DND-41 (cell line): ENCODE measurements around the gene PRKAG2.

Source experiments
- ATAC-seq: fragments of 200-7000 bp; cut with Tn5 transposase; 3 replicates; pipeline ENCODE4 v1.9.1; 2021; ENCODE audit warnings: low read depth; ENCODE audit not compliant: insufficient read depth
- DNase-seq: peaks from one replicate; pipeline ENCODE4 v3.0.0-alpha.2; 2020
- H2AFZ ChIP-seq: 2 replicates; pipeline ENCODE4 v1.6.0; 2012; ENCODE audit warnings: low read depth, low read length
- H3K27ac ChIP-seq: 2 replicates; pipeline ENCODE4 v1.5.1; 2012; ENCODE audit warnings: low read length, inconsistent platforms
- H3K27me3 ChIP-seq: fragments of 200-600 bp; sonication (generic); 2 replicates; pipeline ENCODE4 v1.6.0; 2012; ENCODE audit warnings: low read length, mild to moderate bottlenecking, inconsistent platforms; ENCODE audit not compliant: insufficient read depth, poor library complexity
- H3K36me3 ChIP-seq: 2 replicates; pipeline ENCODE4 v1.5.1; 2012; ENCODE audit warnings: low read length, inconsistent platforms; ENCODE audit not compliant: insufficient read depth
- H3K4me1 ChIP-seq: 2 replicates; pipeline ENCODE4 v1.5.1; 2012; ENCODE audit warnings: mild to moderate bottlenecking, low read length; ENCODE audit not compliant: insufficient read depth
- H3K4me2 ChIP-seq: 2 replicates; pipeline ENCODE4 v1.6.0; 2012; ENCODE audit warnings: mild to moderate bottlenecking, moderate library complexity, low read length, inconsistent platforms; ENCODE audit not compliant: insufficient read depth
- H3K4me3 ChIP-seq, 2 experiments: fragments of 200-600 bp in 1 of 2; shearing (Covaris generic) in 1 of 2; 2 replicates each; pipeline ENCODE4 v1.5.1; 2012 to 2016; ENCODE audit warnings: inconsistent platforms in 2 of 2, low read length in 2 of 2, mild to moderate bottlenecking in 2 of 2, low read depth in 1 of 2, moderate library complexity in 1 of 2
- H3K79me2 ChIP-seq: 2 replicates; pipeline ENCODE4 v1.6.0; 2012; ENCODE audit warnings: low read length, inconsistent platforms; ENCODE audit not compliant: insufficient read depth
- H3K9ac ChIP-seq: 2 replicates; pipeline ENCODE4 v1.6.0; 2012; ENCODE audit warnings: low read depth, mild to moderate bottlenecking, inconsistent platforms, low read length, moderate library complexity
- H3K9me3 ChIP-seq: 2 replicates; pipeline ENCODE4 v1.5.1; 2012; ENCODE audit warnings: low read length, moderate library complexity, mild to moderate bottlenecking, inconsistent platforms; ENCODE audit not compliant: insufficient read depth, severe bottlenecking
- H4K20me1 ChIP-seq: 2 replicates; pipeline ENCODE4 v1.6.0; 2012; ENCODE audit warnings: low read length; ENCODE audit not compliant: insufficient read depth
- CTCF ChIP-seq: IDR thresholded peaks from 2 replicates; pipeline ENCODE4 v1.5.1; 2012; ENCODE audit warnings: borderline replicate concordance, low read length, moderate library complexity, mild to moderate bottlenecking; ENCODE audit not compliant: poor library complexity, severe bottlenecking; ENCODE audit errors: extremely low read depth
- EZH2 ChIP-seq: IDR thresholded peaks from 3 replicates; pipeline ENCODE4 v1.6.1; 2012; ENCODE audit warnings: borderline replicate concordance, low read depth, mild to moderate bottlenecking, moderate library complexity, low read length, inconsistent platforms; ENCODE audit not compliant: severe bottlenecking

Gene PRKAG2

GRCh38 chr7:151866028-151866427 is 10.9 kb downstream of the PRKAG2 start:
- DNase-seq (no peak), ATAC-seq (no peak)
- TF ChIP-seq CTCF: no peak
- no peak for TF ChIP-seq EZH2
- Histone ChIP-seq H4K20me1 (no peaks in the 10 kb centered on the region), H3K4me3 (no peak overlapping the region), H3K9me3 (no peaks in the 10 kb centered on the region), H3K27ac (no peak overlapping the region), H3K79me2 (no peaks in the 10 kb centered on the region), H2AFZ (no peak overlapping the region), H3K9ac (no peak overlapping the region), H3K4me2 (no peak overlapping the region), H3K4me1 (no peaks in the 10 kb centered on the region), H3K36me3 (no peaks in the 10 kb centered on the region), H3K27me3 (no peaks in the 10 kb centered on the region)

GRCh38 chr7:151865070-151865670 is 11.7 kb downstream of the PRKAG2 start:
- Histone ChIP-seq H3K27me3 (no peaks in the 10 kb centered on the region), H3K36me3 (no peaks in the 10 kb centered on the region), H3K9ac (no peak overlapping the region), H3K4me1 (no peaks in the 10 kb centered on the region), H3K4me3 (no peak overlapping the region), H2AFZ (no peak overlapping the region), H3K4me2 (no peak overlapping the region), H3K79me2 (no peaks in the 10 kb centered on the region), H3K9me3 (no peaks in the 10 kb centered on the region), H3K27ac (no peak overlapping the region), H4K20me1 (no peaks in the 10 kb centered on the region)
- DNase-seq (no peak), ATAC-seq (no peak)
- TF ChIP-seq EZH2 (no peak), CTCF (no peak)

GRCh38 chr7:151864561-151864960 is 12.4 kb downstream of the PRKAG2 start:
- no peak for ATAC-seq
- H3K4me2 ChIP-seq: no peak overlapping the region

More at GRCh38 chr7:151864561-151864960, 12.4 kb downstream of the PRKAG2 start:
- Histone ChIP-seq H3K27ac (no peak overlapping the region), H3K4me1 (no peaks in the 10 kb centered on the region), H3K27me3 (no peaks in the 10 kb centered on the region), H4K20me1 (no peaks in the 10 kb centered on the region; the same call in 1 of the 2 replicates), H2AFZ (no peak overlapping the region), H3K36me3 (no peaks in the 10 kb centered on the region), H3K9ac (no peak overlapping the region), H3K9me3 (no peaks in the 10 kb centered on the region), H3K4me3 (no peak overlapping the region), H3K79me2 (no peaks in the 10 kb centered on the region)
- no peak for TF ChIP-seq EZH2
- no peak for TF ChIP-seq CTCF
- no peak for DNase-seq
